K562 (cell line): ENCODE results near the gene PAAF1. TPM values are rescaled to one million over a fixed set of nuclear protein-coding genes. Genes with fewer than 3 reads are reported as not detected.

ENCODE experiments used
- ATAC-seq: fragments of 200-7000 bp; cut with Tn5 transposase; 3 replicates; pipeline ENCODE4 v1.9.1; 2020; ENCODE audit warnings: moderate library complexity
- BruUV-seq: library from RNA; stranded (reverse); fragments of 400-500 nt; replicated peaks from 2 replicates; lab custom pipeline; 2021; lab: Mats Ljungman, UMichigan
- CTCF ChIA-PET: fragments of 300-600 bp; formaldehyde crosslinking; extraction: SDS; loops from one replicate; lab custom pipeline; 2021; ENCODE audit warnings: low intra/inter-chr PET ratio; lab: Yijun Ruan, JAX
- POLR2A ChIA-PET: fragments of 300-600, 350-650 bp; sonication (Branson Sonifier 250); formaldehyde crosslinking; extraction: SDS; loops from one replicate; lab custom pipeline; 2021; ENCODE audit warnings: antibody characterized with exemption, inconsistent platforms; lab: Yijun Ruan, JAX
- DNase-seq, 4 experiments: peaks; one replicate each; pipeline versions ENCODE4 v3.0.0 to v3.0.0-alpha.2; 2011 to 2018; ENCODE audit warnings: low spot score in 3 of 4, mixed read lengths in 3 of 4; ENCODE audit errors: extremely low read depth in 1 of 4
- FAIRE-seq: peaks from 2 replicates; lab custom pipeline; 2011; peaks lifted over from hg19 to GRCh38; lab: Jason Lieb, UNC
- H2AFZ ChIP-seq: 2 replicates; pipeline ENCODE4 v1.6.0; 2011; ENCODE audit warnings: low read depth, low read length, control low read depth, inconsistent platforms
- H3K27ac ChIP-seq: fragments of 200-600 bp; 3 replicates; pipeline ENCODE4 v1.8.0; 2011; ENCODE audit warnings: low read depth, mild to moderate bottlenecking, control low read depth, inconsistent platforms, low read length, moderate library complexity, mixed read lengths; ENCODE audit errors: extremely low read depth
- H3K27me3 ChIP-seq, 2 experiments: fragments of 300-600 bp in 1 of 2; 2 replicates in 1 of 2; 3 replicates in 1 of 2; pipeline versions ENCODE4 v1.6.0 to v1.8.0; 2011; ENCODE audit warnings: inconsistent platforms in 2 of 2, low read length in 2 of 2, mild to moderate bottlenecking in 1 of 2, mixed read lengths in 1 of 2, moderate library complexity in 1 of 2; ENCODE audit not compliant: control insufficient read depth in 2 of 2, insufficient read depth in 2 of 2
- H3K36me3 ChIP-seq: fragments of 300-600 bp; 3 replicates; pipeline ENCODE4 v1.8.0; 2011; ENCODE audit warnings: mild to moderate bottlenecking, low read length, inconsistent platforms; ENCODE audit not compliant: control insufficient read depth, insufficient read depth
- H3K4me1 ChIP-seq, 2 experiments: fragments of 200-600 bp in 1 of 2; replicated peaks in 1 of 2; 2 replicates in 1 of 2; 3 replicates in 1 of 2; pipeline versions ENCODE4 v1.5.1 to v1.8.0; 2011; ENCODE audit warnings: inconsistent platforms in 2 of 2, low read length in 2 of 2, mild to moderate bottlenecking in 1 of 2, mixed read lengths in 1 of 2, moderate library complexity in 1 of 2; ENCODE audit not compliant: control insufficient read depth in 2 of 2, insufficient read depth in 2 of 2
- H3K4me2 ChIP-seq: 2 replicates; pipeline ENCODE4 v1.6.1; 2011; ENCODE audit warnings: low read length, control low read depth, inconsistent platforms, mixed read lengths; ENCODE audit not compliant: insufficient read depth
- H3K4me3 ChIP-seq: fragments of 200-600 bp; sonication (generic), shearing (Covaris generic); 2 replicates; pipeline ENCODE4 v1.5.1; 2016; ENCODE audit warnings: control low read depth, inconsistent platforms
- H3K79me2 ChIP-seq: fragments of 200-600 bp; 3 replicates; pipeline ENCODE4 v1.8.0; 2011; ENCODE audit warnings: low read length, inconsistent platforms; ENCODE audit not compliant: control insufficient read depth, insufficient read depth
- H3K9ac ChIP-seq, 2 experiments: 2 replicates each; pipeline versions ENCODE4 v1.6.0 to v1.6.1; 2011; ENCODE audit warnings: low read depth in 2 of 2, low read length in 2 of 2, control low read depth in 1 of 2, inconsistent platforms in 1 of 2, mild to moderate bottlenecking in 1 of 2, mixed read lengths in 1 of 2; ENCODE audit not compliant: insufficient read depth in 1 of 2
- H3K9me1 ChIP-seq: one replicate; pipeline ENCODE4 v1.6.0; 2011; ENCODE audit warnings: inconsistent platforms, mild to moderate bottlenecking, low read length, moderate library complexity; ENCODE audit not compliant: control insufficient read depth, insufficient read depth
- H3K9me3 ChIP-seq: replicated peaks from 2 replicates; pipeline ENCODE4 v1.5.1; 2011; ENCODE audit warnings: low read depth, low read length, inconsistent platforms; ENCODE audit not compliant: control insufficient read depth, insufficient read depth
- H4K20me1 ChIP-seq: replicated peaks from 2 replicates; pipeline ENCODE4 v1.6.1; 2011; ENCODE audit warnings: low read length, inconsistent platforms, mixed read lengths; ENCODE audit not compliant: control insufficient read depth, insufficient read depth
- ASH1L ChIP-seq: fragments of 450-650 bp; IDR thresholded peaks from 2 replicates; pipeline ENCODE4 v1.6.1; 2018; ENCODE audit warnings: borderline replicate concordance, mild to moderate bottlenecking, low read depth; ENCODE audit not compliant: partially characterized antibody
- CHCHD3 ChIP-seq: fragments of 250-450 bp; sonication (Bioruptor Pico); IDR thresholded peaks from 2 replicates; pipeline ENCODE4 v2.1.2; 2022; ENCODE audit warnings: mild to moderate bottlenecking
- HNRNPL ChIP-seq: fragments of 200-400 bp; formaldehyde crosslinking; IDR thresholded peaks from 2 replicates; pipeline ENCODE4 v1.6.1; 2017; ENCODE audit warnings: low read depth, mild to moderate bottlenecking, low read length
- SMAD3 ChIP-seq: fragments of 450-650 bp; formaldehyde crosslinking; conservative IDR thresholded peaks from 2 replicates; pipeline ENCODE4 v1.4.0; 2020; ENCODE audit warnings: mild to moderate bottlenecking
- SNRNP70 ChIP-seq: fragments of 200-400 bp; formaldehyde crosslinking; optimal IDR thresholded peaks from 2 replicates; pipeline ENCODE3; 2017; ENCODE audit warnings: low read depth, low read length
- SP1 ChIP-seq: sonication (generic); formaldehyde crosslinking; IDR thresholded peaks from 2 replicates; pipeline ENCODE4 v1.8.1; 2022; ENCODE audit warnings: mild to moderate bottlenecking, missing genetic modification reagents
- SRSF7 ChIP-seq: fragments of 200-400 bp; formaldehyde crosslinking; optimal IDR thresholded peaks from 2 replicates; pipeline ENCODE3; 2017; ENCODE audit warnings: mild to moderate bottlenecking, low read depth, low read length
- TCFL5 ChIP-seq: fragments of 250-450 bp; sonication (Bioruptor Pico); conservative IDR thresholded peaks from 2 replicates; pipeline ENCODE4 v1.6.1; 2021; ENCODE audit warnings: mild to moderate bottlenecking, moderate library complexity, matching md5 sums
- ZBTB34 ChIP-seq: fragments of 250-450 bp; sonication (Bioruptor Pico); IDR thresholded peaks from 2 replicates; pipeline ENCODE4 v1.8.0; 2021; ENCODE audit warnings: mild to moderate bottlenecking, moderate library complexity
- ZNF644 ChIP-seq: fragments of 200-800 bp; sonication (Bioruptor generic); IDR thresholded peaks from 2 replicates; pipeline ENCODE4 v1.6.1; 2016; ENCODE audit warnings: low read depth, missing genetic modification characterization, missing compliant biosample characterization
- ZNF764 ChIP-seq: fragments of 250-450 bp; sonication (Bioruptor Pico); IDR thresholded peaks from 2 replicates; pipeline ENCODE4 v1.4.0; 2020; ENCODE audit warnings: low read depth, mild to moderate bottlenecking, moderate library complexity
- WGBS: fragments of 100-300 bp; shearing (Covaris generic); methylation state at CpG from one replicate; pipeline ENCODE4 v1.1.6; 2016; ENCODE audit warnings: low coverage, mixed read lengths; ENCODE audit not compliant: insufficient coverage; ENCODE audit errors: missing lambda C conversion rate; 5-methylcytosine and 5-hydroxymethylcytosine counted together
- in situ Hi-C: fragments of 300-500 bp; cut with MboI; formaldehyde crosslinking; loops from 4 replicates; pipeline ENCODE4 v1.15.0; 2018; ENCODE audit warnings: inconsistent platforms, mixed read lengths
- intact Hi-C: fragments of 100-400 bp; cut with micrococcal nuclease; formaldehyde crosslinking; loops from 2 replicates; pipeline ENCODE4 v1.14.2; 2022
- polyA plus RNA-seq, 8 experiments: library from polyadenylated mRNA; depleted of rRNA in 4 of 8; stranded (reverse) in 5 of 8; unstranded in 3 of 8; fragments of >200 nt; fragmentation: Nextera tagmentation in 2 of 8; fragmentation: Illumina TruSeq in 1 of 8; extraction: Ambion mirVana in 2 of 8; extraction: Trizol in 1 of 8; gene quantifications; 2 replicates each; pipeline versions ENCODE4 v1.2.1 to v1.2.3, GENCODE V29; 2011 to 2014; ENCODE audit warnings: inconsistent platforms in 1 of 8, missing spikeins in 1 of 8
- total RNA-seq, 7 experiments: library from RNA; depleted of rRNA in 6 of 7; stranded (reverse); fragments of >200 nt in 6 of 7; fragmentation: Illumina TruSeq in 2 of 7; extraction: Trizol in 2 of 7; gene quantifications; 2 replicates each; pipeline versions ENCODE4 v1.2.1 to v1.2.3, GENCODE V29; 2011 to 2021; ENCODE audit warnings: low replicate concordance in 1 of 7
- TF ChIP-seq, protein P1 (sequence below), 2 experiments: fragments of 450-650 bp in 1 of 2; IDR thresholded peaks; 2 replicates each; pipeline ENCODE4 v1.6.1; 2011 to 2017; ENCODE audit warnings: low read depth in 2 of 2, antibody characterized with exemption in 1 of 2, borderline replicate concordance in 1 of 2, low read length in 1 of 2, mild to moderate bottlenecking in 1 of 2, mixed read lengths in 1 of 2; ENCODE audit not compliant: control insufficient read depth in 1 of 2

The PAAF1 gene
- total and polyA plus RNA-seq, 9 of the 15 experiments (the other 6 are each of a cell fraction or from before 2014, with no cell fraction given) = 13.5 to 78.6 (median 23.3) TPM

GRCh38 chr11:73957654-73958361, 81.0 kb downstream of the PAAF1 start (continued):
- TF ChIP-seq SNRNP70 (no peak), ASH1L (no peak)

GRCh38 chr11:73958521-73959141, 81.8 kb downstream of the PAAF1 start:
- no peaks in the 10 kb centered on the region for H3K9me1 ChIP-seq
- peak; percentile 15; the same call in 2 of the 3 replicates for ATAC-seq
- no peak overlapping the region for H3K27ac ChIP-seq
- DNase-seq = no peak
- 0 out of 4 replicates have a peak overlapping the region, but pooled peaks of 1 of the 2 experiments have one; percentile 33 for H3K9ac ChIP-seq
- H3K4me1 ChIP-seq = peaks cover 6 to 11% of the 10 kb centered on the region in 2 experiments
- peaks cover 0 to 5% of the 10 kb centered on the region in 2 experiments; a peak in 1 of 5 replicates for H3K27me3 ChIP-seq
- H4K20me1 ChIP-seq = no peaks in the 10 kb centered on the region
- no peak overlapping the region for H2AFZ ChIP-seq
- ChIA-PET POLR2A (interaction anchor here (0.6 to 1.7 kb wide), 5 partner anchors 14 to 231 kb away, joined by 3 to 6 read pairs (median 3); partner anchors contain the start of gene UCP2), CTCF (no interaction called here)
- H3K4me2 ChIP-seq = no peak overlapping the region
- H3K79me2 ChIP-seq = no peaks in the 10 kb centered on the region
- in situ Hi-C loops = loop anchor here (10.0 kb wide), 1 partner anchor 366 kb away; no protein-coding TSS in a partner anchor
- no TSS peak for BruUV-seq
- no peak overlapping the region for H3K4me3 ChIP-seq
- no peak for FAIRE-seq
- intact Hi-C loops = no loop called here
- no peaks in the 10 kb centered on the region for H3K9me3 ChIP-seq
- H3K36me3 ChIP-seq = no peaks in the 10 kb centered on the region
- WGBS = 53% methylated on average over 16 of the region's 18 CpGs
- no peak for TF ChIP-seq ZNF644 (tag)
- TF ChIP-seq ZBTB34 = no peak
- no peak for TF ChIP-seq CHCHD3 (CRISPR knock-in tag)
- no peak for TF ChIP-seq ZNF764 (CRISPR knock-in tag)
- no peak for TF ChIP-seq SMAD3 (CRISPR knock-in tag)
- TF ChIP-seq SRSF7 = no peak
- TF ChIP-seq SP1 (CRISPR knock-in tag) = no peak
- no peak for TF ChIP-seq HNRNPL
- no peak for TF ChIP-seq TCFL5 (CRISPR knock-in tag)
- TF ChIP-seq, protein P1, sequence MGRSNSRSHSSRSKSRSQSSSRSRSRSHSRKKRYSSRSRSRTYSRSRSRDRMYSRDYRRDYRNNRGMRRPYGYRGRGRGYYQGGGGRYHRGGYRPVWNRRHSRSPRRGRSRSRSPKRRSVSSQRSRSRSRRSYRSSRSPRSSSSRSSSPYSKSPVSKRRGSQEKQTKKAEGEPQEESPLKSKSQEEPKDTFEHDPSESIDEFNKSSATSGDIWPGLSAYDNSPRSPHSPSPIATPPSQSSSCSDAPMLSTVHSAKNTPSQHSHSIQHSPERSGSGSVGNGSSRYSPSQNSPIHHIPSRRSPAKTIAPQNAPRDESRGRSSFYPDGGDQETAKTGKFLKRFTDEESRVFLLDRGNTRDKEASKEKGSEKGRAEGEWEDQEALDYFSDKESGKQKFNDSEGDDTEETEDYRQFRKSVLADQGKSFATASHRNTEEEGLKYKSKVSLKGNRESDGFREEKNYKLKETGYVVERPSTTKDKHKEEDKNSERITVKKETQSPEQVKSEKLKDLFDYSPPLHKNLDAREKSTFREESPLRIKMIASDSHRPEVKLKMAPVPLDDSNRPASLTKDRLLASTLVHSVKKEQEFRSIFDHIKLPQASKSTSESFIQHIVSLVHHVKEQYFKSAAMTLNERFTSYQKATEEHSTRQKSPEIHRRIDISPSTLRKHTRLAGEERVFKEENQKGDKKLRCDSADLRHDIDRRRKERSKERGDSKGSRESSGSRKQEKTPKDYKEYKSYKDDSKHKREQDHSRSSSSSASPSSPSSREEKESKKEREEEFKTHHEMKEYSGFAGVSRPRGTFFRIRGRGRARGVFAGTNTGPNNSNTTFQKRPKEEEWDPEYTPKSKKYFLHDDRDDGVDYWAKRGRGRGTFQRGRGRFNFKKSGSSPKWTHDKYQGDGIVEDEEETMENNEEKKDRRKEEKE (IDR thresholded peaks at IDR 0.05; ENCODE audit: borderline replicate concordance in 1 of 2, control insufficient read depth in 1 of 2, low read depth in 2 of 2, low read length in 1 of 2) = no peak
